ENCODE measurements around the gene NUCKS1. TPM values are rescaled to one million over a fixed set of nuclear protein-coding genes. Genes with fewer than 3 reads are reported as not detected.

The NUCKS1 gene, protein sequence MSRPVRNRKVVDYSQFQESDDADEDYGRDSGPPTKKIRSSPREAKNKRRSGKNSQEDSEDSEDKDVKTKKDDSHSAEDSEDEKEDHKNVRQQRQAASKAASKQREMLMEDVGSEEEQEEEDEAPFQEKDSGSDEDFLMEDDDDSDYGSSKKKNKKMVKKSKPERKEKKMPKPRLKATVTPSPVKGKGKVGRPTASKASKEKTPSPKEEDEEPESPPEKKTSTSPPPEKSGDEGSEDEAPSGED
- 189 TPM for total RNA-seq

GRCh38 chr1:205750138-205751035 lies at the start of gene NUCKS1:
NUCKS1 (minus strand) TSS chr1:205750182; CDS start chr1:205749973, 209 bp downstream.
- DNase-seq (ENCODE audit: low spot score) = peak; percentile 99

GRCh38 chr1:205798577-205798976 lies 48.6 kb upstream of the NUCKS1 start:
- no peak for DNase-seq (ENCODE audit: low spot score)

GRCh38 chr1:205797168-205797567 lies 47.2 kb upstream of the NUCKS1 start:
- DNase-seq (ENCODE audit: low spot score) = no peak

DNA sequence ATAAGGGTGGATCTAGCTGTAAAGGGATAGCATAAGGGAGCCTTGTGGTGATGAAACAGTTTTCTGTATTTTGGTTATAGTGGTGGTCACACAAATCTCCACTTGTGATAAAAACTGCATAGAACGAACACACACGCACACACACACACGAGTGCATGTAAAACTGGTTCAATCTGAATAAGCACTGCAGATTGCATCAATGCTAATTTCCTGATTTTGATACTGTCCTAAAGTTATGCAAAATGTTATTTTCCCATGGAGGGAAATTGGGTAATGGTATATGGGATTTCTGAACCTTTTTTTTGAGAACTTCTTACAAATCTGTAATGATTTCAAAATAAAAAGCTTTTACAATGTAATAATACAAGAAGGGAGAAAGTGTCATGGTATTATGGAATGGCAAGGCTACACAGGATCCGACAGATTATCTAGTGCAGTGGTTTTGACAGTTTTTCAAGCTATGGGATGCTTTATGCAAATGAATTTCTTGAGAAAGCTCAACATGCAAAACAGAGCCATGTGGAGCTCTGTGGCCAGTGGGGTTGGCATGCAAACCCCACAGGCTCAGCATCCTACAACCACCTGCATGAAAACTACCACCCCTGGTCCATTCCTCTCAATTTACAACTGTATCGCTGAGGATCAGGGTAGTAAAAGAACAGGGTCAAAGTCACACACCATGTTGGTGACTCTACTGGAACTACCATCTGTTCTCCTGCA lies 44.2 kb upstream of the NUCKS1 start:
- DNase-seq (ENCODE audit: low spot score) = no peak

DNA sequence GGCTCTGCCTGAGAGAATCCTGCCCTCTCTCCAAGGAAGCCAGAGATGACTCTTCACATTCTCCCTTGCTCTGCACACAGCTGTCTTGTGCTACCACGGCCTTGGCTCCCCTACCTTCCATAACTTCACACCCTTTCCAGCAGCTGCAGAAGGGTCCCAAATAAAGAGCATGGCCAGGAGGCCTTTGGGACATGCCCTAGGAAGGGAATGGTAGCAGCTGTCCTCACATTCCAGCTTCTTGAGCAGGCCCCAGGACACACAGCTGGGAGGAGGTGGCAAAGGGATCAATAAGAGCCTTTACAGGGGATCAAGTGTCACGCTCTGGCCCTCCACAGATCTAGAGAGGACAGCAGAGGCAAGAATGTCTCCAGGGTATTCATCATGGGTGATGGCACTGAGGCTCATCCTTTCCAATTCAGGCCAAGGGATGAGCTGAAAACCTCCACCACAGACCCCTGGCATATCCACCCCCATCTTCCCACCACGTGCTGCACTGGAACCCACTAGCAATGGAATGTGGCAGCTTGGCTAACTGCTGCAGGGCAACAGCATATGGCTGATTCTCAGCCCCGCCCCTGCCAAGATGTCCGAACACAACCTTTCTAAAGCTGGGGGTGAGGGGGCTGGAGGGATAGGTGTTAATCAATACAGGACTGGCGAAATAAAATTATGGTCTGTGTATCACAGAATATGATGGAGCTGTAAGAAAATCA lies 43.1 kb upstream of the NUCKS1 start:
- DNase-seq (ENCODE audit: low spot score) = no peak

DNA sequence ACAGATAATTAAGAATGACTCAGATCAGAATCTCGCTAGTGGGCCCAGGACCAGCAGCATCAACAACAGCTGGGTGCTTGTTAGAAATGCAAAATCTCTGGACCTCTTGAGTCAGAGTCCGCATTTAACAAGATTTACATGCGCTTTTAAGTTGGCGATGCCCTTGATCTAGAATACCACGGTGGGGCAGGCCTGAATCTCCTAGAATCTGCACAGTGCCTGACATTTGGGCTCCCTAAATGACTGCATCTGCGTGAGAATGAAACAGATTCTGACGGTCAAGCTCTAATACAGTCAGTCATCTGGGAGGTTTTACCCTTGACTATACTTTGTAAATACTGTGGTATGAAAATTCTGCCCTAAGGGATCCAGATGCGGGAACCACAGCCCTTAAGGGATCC lies 42.5 kb upstream of the NUCKS1 start:
- no peak for DNase-seq (ENCODE audit: low spot score)

GRCh38 chr1:205791568-205792180 lies 41.7 kb upstream of the NUCKS1 start:
- DNase-seq (ENCODE audit: low spot score) = peak; percentile 68

- no peak for DNase-seq (ENCODE audit: low spot score)
Measured at GRCh38 chr1:205787287-205787916, 37.4 kb upstream of the NUCKS1 start.

DNA sequence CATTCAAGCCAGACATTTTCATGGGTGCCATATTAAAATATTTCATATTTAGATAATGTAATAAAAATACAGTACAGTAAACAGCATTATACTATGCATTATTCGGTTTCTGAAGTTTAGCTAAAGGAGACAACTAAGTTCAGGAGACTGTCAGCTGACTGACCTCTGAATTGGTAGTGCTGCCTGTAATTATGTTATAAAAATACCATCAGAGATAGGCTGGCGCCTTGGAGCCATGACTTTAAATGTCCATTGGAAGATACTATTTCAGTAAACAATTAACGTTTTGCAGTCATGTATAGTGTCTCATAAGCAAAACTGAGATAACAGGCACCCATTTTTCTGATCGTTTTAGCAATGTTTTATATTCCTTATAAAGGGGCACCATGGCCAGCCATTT lies 36.6 kb upstream of the NUCKS1 start:
- no peak for DNase-seq (ENCODE audit: low spot score)

GRCh38 chr1:205785446-205785845 lies 35.5 kb upstream of the NUCKS1 start:
- no peak for DNase-seq (ENCODE audit: low spot score)

GRCh38 chr1:205783904-205784303 lies 33.9 kb upstream of the NUCKS1 start:
- DNase-seq (ENCODE audit: low spot score) = no peak

DNA sequence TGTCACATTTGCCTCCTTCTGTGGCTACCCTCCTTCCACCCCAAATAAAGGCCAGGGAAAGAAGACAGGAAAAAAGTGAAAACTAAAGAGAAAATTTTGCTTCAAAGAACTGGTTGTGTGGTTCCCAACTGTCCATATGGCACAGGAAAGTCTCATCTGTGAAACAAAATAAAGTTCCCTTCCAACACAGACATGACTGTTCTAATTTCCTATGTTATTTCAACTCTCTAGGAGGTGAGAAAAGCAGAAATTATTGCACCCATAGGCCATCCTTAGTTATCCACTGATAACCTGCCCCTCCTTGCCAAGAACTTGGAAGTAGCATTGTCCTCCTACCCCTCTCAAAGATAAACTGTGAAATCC lies 33.4 kb upstream of the NUCKS1 start:
- no peak for DNase-seq (ENCODE audit: low spot score)

GRCh38 chr1:205782627-205783432 lies 32.8 kb upstream of the NUCKS1 start:
- no peak for DNase-seq (ENCODE audit: low spot score)

DNA sequence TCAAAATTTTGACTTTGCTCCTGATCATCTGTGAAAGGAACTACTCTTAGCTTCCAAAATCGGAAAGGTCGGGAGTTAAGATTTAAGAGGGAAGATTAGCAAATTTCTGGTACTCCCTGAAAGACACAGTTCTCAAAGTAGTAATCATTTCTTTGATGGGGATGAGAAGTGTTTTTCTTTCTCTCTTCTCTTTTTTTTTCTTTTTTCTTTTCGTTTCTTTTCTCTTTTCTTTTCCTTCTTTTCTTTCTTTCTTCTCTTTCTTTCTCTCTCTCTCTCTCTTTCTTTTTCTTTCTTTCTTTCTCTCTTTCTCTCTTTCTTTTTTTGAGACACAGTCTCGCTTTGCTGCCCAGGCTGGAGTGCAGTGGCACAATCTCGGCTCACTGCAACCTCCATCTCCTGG lies 30.4 kb upstream of the NUCKS1 start:
- DNase-seq (ENCODE audit: low spot score) = no peak

- DNase-seq (ENCODE audit: low spot score) = no peak
Measured at GRCh38 chr1:205777994-205778393, 28.0 kb upstream of the NUCKS1 start.

GRCh38 chr1:205775717-205776056 lies 25.7 kb upstream of the NUCKS1 start:
- no peak for DNase-seq (ENCODE audit: low spot score)

DNA sequence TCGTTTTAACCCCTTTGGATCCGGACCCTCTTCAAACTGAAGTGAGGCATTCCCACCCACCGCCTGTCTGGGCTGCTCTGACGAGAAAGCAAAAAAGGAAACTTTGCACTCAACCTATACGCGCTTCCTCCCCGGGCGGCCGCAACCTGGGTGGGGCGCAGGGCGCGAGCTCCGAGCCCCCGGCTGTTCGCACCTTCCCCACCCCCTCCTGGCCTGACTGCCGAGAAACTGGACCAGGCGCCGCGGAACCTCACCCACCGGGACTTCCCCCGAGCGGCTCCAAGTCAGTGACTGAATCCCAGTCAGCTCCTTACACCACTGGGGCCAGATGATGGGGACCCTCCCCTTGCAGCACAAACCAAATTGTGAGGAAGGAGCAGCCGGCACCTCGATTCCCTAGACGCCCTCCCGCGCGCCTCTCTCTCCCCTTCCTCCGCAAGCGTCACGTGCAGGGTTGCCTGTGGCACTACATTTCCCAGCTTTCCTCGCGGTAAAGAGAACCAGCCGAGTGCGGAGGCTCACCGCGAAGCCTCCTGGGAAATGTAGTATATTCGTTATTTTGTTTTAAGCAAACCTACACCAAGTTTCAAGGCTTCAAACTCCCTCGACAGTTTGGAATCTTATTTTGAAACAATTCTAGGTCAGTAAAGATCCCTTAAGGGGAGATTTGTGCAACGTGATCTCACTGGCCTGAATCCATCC lies 25.2 kb upstream of the NUCKS1 start, which contains the start of gene RAB29:
TSS of gene RAB29 (minus strand) at position 468 of the 702 bp plus-strand sequence. CDS start 526 bp downstream, outside the sequence.
- DNase-seq (ENCODE audit: low spot score) = peak; percentile 84

DNA sequence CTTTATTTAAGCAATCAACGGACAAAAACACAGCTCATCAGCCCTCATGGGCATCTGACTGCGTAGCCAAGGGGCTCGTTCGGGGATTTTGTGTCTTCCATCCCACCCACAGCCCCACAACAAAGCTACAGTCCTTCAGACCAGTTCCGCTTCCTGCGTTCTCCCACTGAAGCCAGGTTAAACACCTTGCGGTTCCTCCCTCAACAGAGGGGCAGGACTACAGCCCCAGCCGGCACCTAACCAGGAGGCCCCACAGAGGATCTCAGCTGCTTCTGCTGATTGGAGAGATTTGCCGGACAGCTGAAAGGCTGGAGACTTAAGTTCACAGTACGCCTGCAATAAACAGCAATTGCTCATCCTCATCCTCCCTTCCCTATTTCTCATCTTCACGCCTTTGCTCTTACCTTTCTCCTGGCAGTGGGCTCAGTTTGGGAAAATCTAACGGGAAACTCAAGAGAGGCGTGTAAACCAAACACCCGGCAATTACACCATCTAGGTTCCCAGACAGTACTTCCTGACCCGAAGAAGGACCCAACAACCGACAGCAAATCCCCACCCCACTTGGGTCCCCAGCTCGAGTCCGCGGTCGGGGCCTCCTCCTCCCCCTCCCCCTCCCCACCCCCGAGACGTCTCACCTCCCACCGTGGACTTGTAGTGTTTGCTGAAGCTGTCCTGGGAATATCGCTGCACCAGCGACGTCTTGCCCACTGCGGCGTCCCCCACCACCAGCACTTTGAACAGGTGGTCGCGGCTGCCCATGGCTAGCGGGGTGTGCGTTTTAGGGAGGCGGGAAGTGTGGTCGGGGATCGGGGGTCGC lies 24.4 kb upstream of the NUCKS1 start:
- no peak for DNase-seq (ENCODE audit: low spot score)

All from ureter (tissue), 1 donor.